Chondrocyte (in vitro differentiated cells): ENCODE data around the gene CDH22. TPM values are rescaled to one million over a fixed set of nuclear protein-coding genes. Genes with fewer than 3 reads are reported as not detected.

Experiments
- DNase-seq: peaks from one replicate; pipeline ENCODE4 v3.0.0; 2021; ENCODE audit warnings: mixed read lengths, low spot score
- H3K27ac Mint-ChIP-seq: one replicate; pipeline ENCODE4 v1.8.0; 2021; ENCODE audit warnings: mild to moderate bottlenecking, moderate library complexity, mixed read lengths; ENCODE audit not compliant: unreplicated experiment
- H3K27me3 Mint-ChIP-seq: 2 replicates; pipeline ENCODE4 v1.8.0; 2021; ENCODE audit warnings: low read depth, mixed read lengths
- H3K36me3 Mint-ChIP-seq: 2 replicates; pipeline ENCODE4 v1.8.0; 2021; ENCODE audit warnings: low read depth, mixed read lengths
- H3K4me1 Mint-ChIP-seq: 2 replicates; pipeline ENCODE4 v1.8.0; 2021; ENCODE audit warnings: low read depth, mild to moderate bottlenecking, mixed read lengths
- H3K4me3 Mint-ChIP-seq: one replicate; pipeline ENCODE4 v1.8.0; 2021; ENCODE audit warnings: mild to moderate bottlenecking, moderate library complexity, mixed read lengths; ENCODE audit not compliant: unreplicated experiment
- H3K9me3 Mint-ChIP-seq: 2 replicates; pipeline ENCODE4 v1.8.0; 2021; ENCODE audit warnings: low read depth, mixed read lengths
- total RNA-seq: library from RNA; stranded (reverse); gene quantifications from 3 replicates; pipeline ENCODE4 v1.2.1, GENCODE V29; 2021
- TF ChIP-seq, protein P1 (sequence below): fragments of 200-600 bp; sonication (generic); IDR thresholded peaks from 2 replicates; pipeline ENCODE4 v1.5.0; 2021; ENCODE audit warnings: antibody characterized with exemption, mild to moderate bottlenecking, moderate library complexity

Gene CDH22
- total RNA-seq, 1 donor from 2014 or later: not detected

DNA sequence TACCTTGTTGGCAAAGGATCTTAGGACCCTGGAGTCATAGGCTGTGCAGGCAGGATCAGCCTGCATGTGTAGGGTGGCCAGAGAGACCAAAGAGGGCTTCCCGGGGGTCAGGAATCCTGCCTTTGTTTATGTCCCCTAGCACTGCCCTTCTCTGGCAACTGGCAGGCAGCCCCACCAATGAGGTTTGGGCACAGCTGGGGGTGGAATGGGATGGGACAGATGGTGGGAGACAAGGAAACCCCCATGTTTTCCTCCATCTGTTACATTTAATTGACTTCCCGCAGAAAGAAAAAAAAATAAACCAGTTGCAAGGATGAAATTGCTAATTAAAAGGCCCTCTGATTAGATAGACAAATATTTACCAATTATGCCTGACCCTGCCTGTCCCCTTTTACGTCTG, 162.6 kb downstream of the CDH22 start:
- TF ChIP-seq, protein P1, sequence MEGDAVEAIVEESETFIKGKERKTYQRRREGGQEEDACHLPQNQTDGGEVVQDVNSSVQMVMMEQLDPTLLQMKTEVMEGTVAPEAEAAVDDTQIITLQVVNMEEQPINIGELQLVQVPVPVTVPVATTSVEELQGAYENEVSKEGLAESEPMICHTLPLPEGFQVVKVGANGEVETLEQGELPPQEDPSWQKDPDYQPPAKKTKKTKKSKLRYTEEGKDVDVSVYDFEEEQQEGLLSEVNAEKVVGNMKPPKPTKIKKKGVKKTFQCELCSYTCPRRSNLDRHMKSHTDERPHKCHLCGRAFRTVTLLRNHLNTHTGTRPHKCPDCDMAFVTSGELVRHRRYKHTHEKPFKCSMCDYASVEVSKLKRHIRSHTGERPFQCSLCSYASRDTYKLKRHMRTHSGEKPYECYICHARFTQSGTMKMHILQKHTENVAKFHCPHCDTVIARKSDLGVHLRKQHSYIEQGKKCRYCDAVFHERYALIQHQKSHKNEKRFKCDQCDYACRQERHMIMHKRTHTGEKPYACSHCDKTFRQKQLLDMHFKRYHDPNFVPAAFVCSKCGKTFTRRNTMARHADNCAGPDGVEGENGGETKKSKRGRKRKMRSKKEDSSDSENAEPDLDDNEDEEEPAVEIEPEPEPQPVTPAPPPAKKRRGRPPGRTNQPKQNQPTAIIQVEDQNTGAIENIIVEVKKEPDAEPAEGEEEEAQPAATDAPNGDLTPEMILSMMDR: no peak
- Mint-ChIP-seq H3K27me3 (peaks cover 45% of the 10 kb centered on the region), H3K4me1 (no peaks in the 10 kb centered on the region), H3K9me3 (no peaks in the 10 kb centered on the region), H3K27ac (no peak overlapping the region), H3K36me3 (no peaks in the 10 kb centered on the region), H3K4me3 (no peak overlapping the region)
- no peak for DNase-seq

DNA sequence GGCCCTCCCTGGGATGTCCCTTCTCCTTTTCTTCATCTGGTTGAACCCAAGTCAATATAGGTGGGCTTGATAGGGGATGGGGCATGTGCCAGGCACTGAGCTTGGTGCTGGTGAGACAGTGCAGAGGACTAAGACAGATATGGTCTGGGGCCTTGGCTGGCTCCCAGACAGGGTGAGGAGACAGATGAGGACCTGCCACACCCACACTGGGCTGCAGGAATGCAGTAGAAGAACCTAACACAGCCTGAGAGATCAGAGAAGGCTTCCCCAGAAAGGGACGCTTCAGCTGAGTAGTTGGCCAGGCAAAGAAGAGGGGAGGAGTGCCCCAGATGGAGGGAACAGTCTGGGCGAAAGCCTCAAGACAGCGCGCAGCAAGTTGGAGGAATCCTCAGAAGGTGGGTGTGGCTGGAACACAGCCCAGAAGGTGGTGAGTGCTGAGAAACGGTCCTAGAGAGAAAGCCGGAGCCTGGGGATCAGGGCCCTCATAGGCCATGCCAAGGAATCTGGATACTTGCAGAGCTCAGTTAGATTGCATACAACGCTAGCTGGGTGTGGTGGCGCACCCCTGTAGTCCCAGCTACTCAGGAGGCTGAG, 163.8 kb downstream of the CDH22 start:
- no peak for DNase-seq
- no peak overlapping the region for H3K4me3 Mint-ChIP-seq
- TF ChIP-seq, protein P1: no peak
- H3K9me3 Mint-ChIP-seq: no peaks in the 10 kb centered on the region
- H3K4me1 Mint-ChIP-seq: no peaks in the 10 kb centered on the region
- H3K27ac Mint-ChIP-seq: no peak overlapping the region
- H3K27me3 Mint-ChIP-seq: peaks cover 55% of the 10 kb centered on the region
- no peaks in the 10 kb centered on the region for H3K36me3 Mint-ChIP-seq

DNA sequence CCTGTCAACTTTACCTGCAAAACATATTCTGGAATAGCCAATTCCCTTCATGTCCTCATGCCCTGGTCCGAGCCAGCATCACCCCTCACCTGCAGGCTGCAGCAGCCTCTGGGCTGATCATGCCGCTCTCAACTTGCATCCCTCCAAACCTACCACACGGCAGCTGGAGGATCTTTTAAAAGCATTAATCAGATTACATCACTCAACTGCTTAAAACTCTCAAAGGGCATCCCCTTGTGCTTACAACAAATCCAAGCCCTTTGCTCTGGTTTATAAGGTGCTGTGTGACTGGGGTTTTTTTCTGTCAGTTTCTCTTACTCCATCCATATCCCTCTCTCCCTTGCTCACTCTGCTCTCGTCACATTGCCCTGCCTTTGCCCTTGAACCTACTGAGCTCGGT, 166.2 kb downstream of the CDH22 start:
- H3K9me3 Mint-ChIP-seq: no peaks in the 10 kb centered on the region
- H3K4me1 Mint-ChIP-seq: no peaks in the 10 kb centered on the region

DNA sequence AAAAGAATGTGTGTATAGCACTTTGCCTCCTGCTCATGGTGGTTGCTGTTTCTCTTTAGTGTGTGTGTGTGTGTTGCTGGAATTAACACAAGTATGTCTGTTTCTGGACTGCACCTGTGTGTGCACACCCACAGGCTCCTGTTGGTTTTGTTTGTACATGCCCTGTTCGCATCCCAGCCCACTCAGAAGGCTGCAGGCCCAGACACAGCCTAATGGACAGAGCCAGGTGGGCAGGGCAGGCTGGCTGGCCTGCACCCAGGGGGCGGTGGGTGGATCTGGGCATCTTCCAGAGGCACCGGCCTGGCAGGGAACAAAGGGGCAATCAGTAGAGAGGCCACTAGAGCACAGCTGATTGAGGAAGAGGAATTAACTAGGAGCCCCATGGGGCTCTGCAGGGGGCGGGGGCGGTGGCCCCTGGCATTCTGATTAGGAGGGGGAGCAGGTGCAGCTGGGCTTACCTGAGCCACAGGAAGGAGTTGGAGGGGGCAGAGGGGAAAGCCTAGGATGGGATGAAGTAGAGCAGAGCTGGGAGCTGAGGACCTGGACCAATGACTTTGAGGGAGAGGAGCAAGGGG, 168.3 kb downstream of the CDH22 start:
- Mint-ChIP-seq H3K4me1 (no peaks in the 10 kb centered on the region), H3K27ac (no peak overlapping the region), H3K9me3 (no peaks in the 10 kb centered on the region), H3K4me3 (no peak overlapping the region), H3K27me3 (peaks cover 78% of the 10 kb centered on the region), H3K36me3 (no peaks in the 10 kb centered on the region)
- DNase-seq: no peak
- TF ChIP-seq, protein P1: no peak

More for the DNA sequence above, 166.2 kb downstream of the CDH22 start:
- TF ChIP-seq, protein P1: no peak
- Mint-ChIP-seq H3K36me3 (no peaks in the 10 kb centered on the region), H3K27me3 (peaks cover 66% of the 10 kb centered on the region), H3K27ac (no peak overlapping the region), H3K4me3 (no peak overlapping the region)
- no peak for DNase-seq

DNA sequence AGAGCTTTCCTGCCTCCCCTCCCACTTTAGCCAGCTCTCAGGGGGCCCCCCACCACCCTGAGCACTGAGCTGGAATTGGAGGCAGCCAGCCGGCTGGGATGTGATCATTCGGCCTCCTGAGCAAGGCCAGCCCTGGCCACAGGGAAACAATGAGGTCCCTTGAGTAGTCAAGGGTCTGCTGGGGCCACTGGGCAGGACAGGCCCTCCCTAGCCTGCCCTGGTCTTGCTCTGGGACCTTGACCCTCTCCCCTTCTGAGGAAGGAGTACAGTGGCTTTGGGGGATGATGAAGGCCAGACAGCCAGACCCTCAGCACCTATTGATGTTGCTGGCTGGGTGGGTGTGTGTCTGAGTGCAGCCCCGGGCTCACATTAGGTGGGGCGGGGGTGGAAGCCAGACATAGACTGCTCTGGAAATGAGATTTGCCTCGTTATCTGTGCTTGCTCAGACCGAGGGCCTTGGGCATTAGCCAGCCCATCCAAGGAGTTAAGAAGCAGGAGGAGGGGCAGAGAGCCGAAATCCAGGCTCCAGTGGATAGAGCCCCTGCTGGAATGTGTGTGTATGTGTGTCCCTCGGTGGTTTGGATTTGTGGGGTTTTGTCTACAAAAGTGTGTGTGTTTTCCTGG, 168.9 kb downstream of the CDH22 start:
- H3K36me3 Mint-ChIP-seq: no peaks in the 10 kb centered on the region
- H3K4me3 Mint-ChIP-seq: no peak overlapping the region
- TF ChIP-seq, protein P1: no peak
- no peaks in the 10 kb centered on the region for H3K9me3 Mint-ChIP-seq
- H3K4me1 Mint-ChIP-seq: no peaks in the 10 kb centered on the region
- DNase-seq: no peak
- H3K27me3 Mint-ChIP-seq: peaks cover 81% of the 10 kb centered on the region
- no peak overlapping the region for H3K27ac Mint-ChIP-seq
